NCI-H2171 treated with DMSO at 0.1 percent for 48 hours (cell line): ENCODE measurements around the gene SLC18A2.
"Not testable (repeated sequence)": the region's sequence is repeated elsewhere in the genome, so short reads cannot be mapped to it uniquely, and the experiment has no call there.

Source experiments
- DNase-seq: peaks from one replicate; lab custom pipeline; 2025; lab: John Stamatoyannopoulos, UW

SLC18A2 gene

GRCh38 chr10:117240621-117241529, at the start of gene SLC18A2:
Gene SLC18A2, plus strand, starts transcription at chr10:117241114. Its CDS starts 580 bp downstream, at chr10:117241694.
- no peak for DNase-seq

- no peak for DNase-seq
Measured at GRCh38 chr10:117197189-117197588, 43.7 kb upstream of the SLC18A2 start, which contains the start of gene KCNK18. Gene KCNK18, plus strand, starts transcription at chr10:117197489. Its CDS starts 0 bp downstream, at chr10:117197489.

GRCh38 chr10:117198088-117198487, 42.8 kb upstream of the SLC18A2 start:
- no peak for DNase-seq

GRCh38 chr10:117201826-117202225, 39.1 kb upstream of the SLC18A2 start:
- DNase-seq: no peak

- no peak for DNase-seq
Measured at GRCh38 chr10:117204316-117204715, 36.6 kb upstream of the SLC18A2 start.

- no peak for DNase-seq
Measured at GRCh38 chr10:117212176-117212575, 28.7 kb upstream of the SLC18A2 start.

GRCh38 chr10:117214401-117214800, 26.5 kb upstream of the SLC18A2 start:
- DNase-seq: no peak

GRCh38 chr10:117215079-117215478, 25.8 kb upstream of the SLC18A2 start:
- DNase-seq: no peak

GRCh38 chr10:117216028-117216427, 24.9 kb upstream of the SLC18A2 start:
- no peak for DNase-seq

GRCh38 chr10:117216611-117217195, 24.2 kb upstream of the SLC18A2 start:
- peak; percentile 36 for DNase-seq

GRCh38 chr10:117217196-117217761, 23.6 kb upstream of the SLC18A2 start:
- peak; percentile 7 for DNase-seq

- peak; percentile 64 for DNase-seq
Measured at GRCh38 chr10:117218654-117219053, 22.3 kb upstream of the SLC18A2 start.

GRCh38 chr10:117221156-117221711, 19.7 kb upstream of the SLC18A2 start:
- DNase-seq: peak; percentile 8

GRCh38 chr10:117222552-117222951, 18.4 kb upstream of the SLC18A2 start:
- DNase-seq: no peak

- peak; percentile 52 for DNase-seq
Measured at GRCh38 chr10:117222976-117223692, 17.8 kb upstream of the SLC18A2 start.

- DNase-seq: no peak
Measured at GRCh38 chr10:117223693-117224430, 17.1 kb upstream of the SLC18A2 start.

- no peak for DNase-seq
Measured at GRCh38 chr10:117224881-117225280, 16.0 kb upstream of the SLC18A2 start.

- no peak for DNase-seq
Measured at GRCh38 chr10:117226813-117227451, 14.0 kb upstream of the SLC18A2 start.

- no peak for DNase-seq
Measured at GRCh38 chr10:117228210-117228609, 12.7 kb upstream of the SLC18A2 start.

- not testable (repeated sequence) for DNase-seq
Measured at GRCh38 chr10:117230107-117230506, 10.8 kb upstream of the SLC18A2 start.
